Activated CD4-positive, alpha-beta T cell treated with anti-CD3 and anti-CD28 coated beads, Interleukin-2, amount 10 ng/mL, durations not matched to agents 24 days and 14 days (primary cell): ENCODE results near the gene THEM5. TPM values are rescaled to one million over a fixed set of nuclear protein-coding genes. Genes with fewer than 3 reads are reported as not detected.

Experiments used
- DNase-seq: peaks from one replicate; pipeline ENCODE4 v3.0.0; 2022
- H3K27ac Mint-ChIP-seq: one replicate; pipeline ENCODE4 v1.8.0; 2022; ENCODE audit warnings: mild to moderate bottlenecking, mixed read lengths
- H3K27me3 Mint-ChIP-seq: one replicate; pipeline ENCODE4 v1.8.0; 2022; ENCODE audit warnings: mixed read lengths
- H3K36me3 Mint-ChIP-seq: one replicate; pipeline ENCODE4 v1.8.0; 2022; ENCODE audit warnings: low read depth, mild to moderate bottlenecking, mixed read lengths
- H3K4me1 Mint-ChIP-seq: one replicate; pipeline ENCODE4 v1.8.0; 2021; ENCODE audit warnings: mixed read lengths
- H3K4me3 Mint-ChIP-seq: one replicate; pipeline ENCODE4 v1.8.0; 2022; ENCODE audit warnings: mild to moderate bottlenecking, moderate library complexity, mixed read lengths
- H3K9me3 Mint-ChIP-seq: one replicate; pipeline ENCODE4 v1.8.0; 2021; ENCODE audit warnings: mixed read lengths
- intact Hi-C: fragments of 100-400 bp; cut with micrococcal nuclease; formaldehyde crosslinking; loops from one replicate; pipeline ENCODE4 v1.15.1; 2023
- total RNA-seq: library from RNA; stranded (reverse); gene quantifications from 2 replicates; pipeline ENCODE4 v1.2.3, GENCODE V29; 2022

Gene THEM5
- total RNA-seq, 1 donor from 2014 or later: not detected

DNA sequence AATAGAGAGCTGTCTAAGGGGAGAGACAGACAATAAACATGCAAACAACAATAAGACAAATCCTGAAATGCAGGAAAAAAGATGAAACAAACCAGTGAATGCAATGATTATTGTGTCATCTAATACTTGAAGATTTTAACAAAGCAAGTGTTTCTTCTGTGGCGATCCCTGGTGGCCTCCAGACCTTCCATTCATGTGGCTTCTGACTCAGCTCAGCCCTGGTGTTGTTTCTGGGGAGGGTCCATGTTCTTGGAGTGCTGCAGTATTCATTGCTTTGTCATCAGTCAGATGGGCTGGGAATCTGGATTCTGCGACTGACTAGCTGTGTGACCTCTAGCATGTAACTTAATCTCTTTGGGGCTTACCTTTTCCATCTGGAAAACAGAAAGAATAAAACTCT lies 12.4 kb downstream of the THEM5 start:
- no peak overlapping the region for H3K4me3 Mint-ChIP-seq
- no peaks in the 10 kb centered on the region for H3K9me3 Mint-ChIP-seq
- no peak for DNase-seq
- no peak overlapping the region for H3K27ac Mint-ChIP-seq
- intact Hi-C loops: no loop called here
- peaks cover 35% of the 10 kb centered on the region for H3K36me3 Mint-ChIP-seq
- no peaks in the 10 kb centered on the region for H3K27me3 Mint-ChIP-seq
- peaks cover 47% of the 10 kb centered on the region for H3K4me1 Mint-ChIP-seq

DNA sequence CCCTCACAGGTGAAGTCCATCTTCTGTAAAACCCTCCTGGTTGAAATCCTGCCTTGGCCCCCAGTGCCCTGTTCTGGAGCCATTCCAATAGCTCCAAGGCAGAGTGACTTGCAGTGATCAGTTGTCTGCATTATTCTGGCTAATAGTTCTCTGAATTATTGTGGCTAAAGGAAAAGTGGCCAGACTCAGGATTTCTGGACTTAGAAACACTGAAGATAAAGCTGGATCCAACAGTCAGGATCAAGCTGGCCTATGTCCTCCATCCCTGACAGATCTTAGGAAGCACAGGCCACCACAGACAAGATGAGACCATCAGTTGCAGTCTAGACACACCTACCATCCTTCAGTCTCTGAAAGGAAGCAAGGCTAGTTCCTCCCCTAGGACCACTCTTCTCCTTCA lies 13.1 kb downstream of the THEM5 start:
- intact Hi-C loops: no loop called here
- Mint-ChIP-seq H3K36me3 (peaks cover 32% of the 10 kb centered on the region), H3K4me3 (peak overlapping the region; percentile 91), H3K4me1 (peaks cover 46% of the 10 kb centered on the region), H3K27me3 (no peaks in the 10 kb centered on the region), H3K9me3 (no peaks in the 10 kb centered on the region), H3K27ac (peak overlapping the region; percentile 89)
- no peak for DNase-seq

DNA sequence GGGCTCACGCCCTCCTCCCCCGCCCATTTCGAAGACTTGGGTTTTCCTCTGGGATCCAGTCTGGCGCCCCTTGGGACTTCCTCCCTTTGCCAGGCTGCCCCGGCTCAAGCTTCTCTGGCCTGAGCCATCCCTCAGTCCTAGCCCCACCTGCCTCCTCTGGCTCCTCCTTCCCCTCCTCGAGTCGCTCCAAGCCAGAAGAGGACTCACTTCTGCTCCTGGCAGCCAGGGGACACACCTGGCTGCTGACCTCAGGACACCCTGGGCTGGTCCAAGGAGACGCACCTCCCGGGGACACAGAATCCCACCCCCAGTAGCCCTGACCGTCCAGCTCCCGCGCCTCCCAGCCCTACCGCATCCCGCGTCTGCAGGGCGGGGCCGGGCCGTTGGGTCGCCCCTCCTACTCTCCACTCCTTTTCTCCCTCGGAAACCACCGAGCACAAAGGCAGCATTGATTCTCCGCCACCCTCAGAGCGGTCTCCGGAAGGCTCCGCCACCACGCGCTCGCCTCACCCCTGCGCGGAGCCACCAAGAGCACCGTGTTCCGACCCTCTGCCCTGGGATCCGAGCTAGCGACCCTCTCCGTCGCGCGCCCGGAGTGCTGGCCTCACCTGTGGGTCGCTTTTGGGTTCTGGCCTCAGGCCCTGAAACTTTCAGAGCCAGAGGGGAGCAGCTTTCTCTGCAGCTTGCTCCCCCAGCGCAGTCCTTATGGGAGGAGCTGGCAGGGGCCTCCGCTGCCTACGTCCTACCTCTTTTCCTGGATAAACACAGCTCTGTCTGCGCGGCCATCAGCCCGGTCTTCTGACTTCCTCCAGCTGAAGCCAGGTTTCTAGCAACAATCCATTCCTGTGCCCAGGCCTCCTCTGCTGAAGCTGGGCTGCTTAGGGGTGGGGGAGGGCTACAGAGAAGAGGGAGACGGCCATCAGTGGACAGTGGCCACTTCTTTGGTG lies 13.8 kb downstream of the THEM5 start, which contains the start of gene C2CD4D:
C2CD4D (minus strand) TSS at position 364 of the 947 bp plus-strand sequence. CDS start 831 bp downstream, outside the sequence.
- no peaks in the 10 kb centered on the region for H3K27me3 Mint-ChIP-seq
- H3K4me1 Mint-ChIP-seq: peaks cover 49% of the 10 kb centered on the region
- intact Hi-C loops: loop anchor here (1.0 to 5.0 kb wide), 4 partner anchors 49 to 397 kb away; partner anchors contain the start of genes MRPL9, SNX27 and TDRKH
- H3K36me3 Mint-ChIP-seq: peaks cover 28% of the 10 kb centered on the region
- H3K9me3 Mint-ChIP-seq: no peaks in the 10 kb centered on the region
- peak within 1 kb of the TSS; percentile 91 for H3K4me3 Mint-ChIP-seq
- DNase-seq: peak; percentile 93
- peak within 1 kb of the TSS; percentile 89 for H3K27ac Mint-ChIP-seq

DNA sequence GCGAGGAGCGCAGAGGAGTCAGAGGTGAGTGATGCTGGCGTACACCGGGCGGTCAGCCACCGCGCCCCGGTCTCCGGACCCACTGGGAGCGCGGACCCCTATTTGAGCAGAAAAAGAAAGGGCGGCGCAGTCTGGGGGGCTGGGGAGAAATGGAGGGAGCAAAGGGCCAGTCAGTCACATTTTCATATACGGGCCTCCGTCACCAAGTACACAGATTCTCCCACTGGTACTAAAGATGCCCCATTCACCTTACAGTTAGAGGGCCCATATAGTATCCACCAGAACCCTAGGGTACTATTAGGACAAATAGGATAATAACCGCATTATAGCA lies 14.5 kb downstream of the THEM5 start:
- Mint-ChIP-seq H3K27me3 (no peaks in the 10 kb centered on the region), H3K27ac (peak overlapping the region; percentile 89), H3K4me3 (peak overlapping the region; percentile 91), H3K4me1 (peaks cover 47% of the 10 kb centered on the region), H3K36me3 (peaks cover 23% of the 10 kb centered on the region), H3K9me3 (no peaks in the 10 kb centered on the region)
- intact Hi-C loops: loop anchor here (1.0 to 5.0 kb wide), 4 partner anchors 48 to 397 kb away; partner anchors contain the start of genes MRPL9, SNX27 and TDRKH
- DNase-seq: no peak

GRCh38 chr1:151838222-151839081 lies 15.1 kb downstream of the THEM5 start:
- no peaks in the 10 kb centered on the region for H3K27me3 Mint-ChIP-seq
- peak overlapping the region; percentile 89 for H3K27ac Mint-ChIP-seq
- H3K4me1 Mint-ChIP-seq: peaks cover 53% of the 10 kb centered on the region
- H3K9me3 Mint-ChIP-seq: no peaks in the 10 kb centered on the region
- H3K4me3 Mint-ChIP-seq: peak overlapping the region; percentile 91
- intact Hi-C loops: loop anchor here (1.0 to 5.0 kb wide), 4 partner anchors 48 to 396 kb away; partner anchors contain the start of genes MRPL9, SNX27 and TDRKH
- peaks cover 20% of the 10 kb centered on the region for H3K36me3 Mint-ChIP-seq
- DNase-seq: peak; percentile 83

GRCh38 chr1:151837884-151838221 lies 15.7 kb downstream of the THEM5 start:
- intact Hi-C loops: loop anchor here (2.0 to 5.0 kb wide), 6 partner anchors 15 to 396 kb away; partner anchors contain the start of genes SNX27, TDRKH and TUFT1
- no peaks in the 10 kb centered on the region for H3K9me3 Mint-ChIP-seq
- DNase-seq: no peak
- peaks cover 16% of the 10 kb centered on the region for H3K36me3 Mint-ChIP-seq
- no peaks in the 10 kb centered on the region for H3K27me3 Mint-ChIP-seq
- H3K4me1 Mint-ChIP-seq: peaks cover 57% of the 10 kb centered on the region
- peak overlapping the region; percentile 90 for H3K27ac Mint-ChIP-seq
- H3K4me3 Mint-ChIP-seq: peak overlapping the region; percentile 87

DNA sequence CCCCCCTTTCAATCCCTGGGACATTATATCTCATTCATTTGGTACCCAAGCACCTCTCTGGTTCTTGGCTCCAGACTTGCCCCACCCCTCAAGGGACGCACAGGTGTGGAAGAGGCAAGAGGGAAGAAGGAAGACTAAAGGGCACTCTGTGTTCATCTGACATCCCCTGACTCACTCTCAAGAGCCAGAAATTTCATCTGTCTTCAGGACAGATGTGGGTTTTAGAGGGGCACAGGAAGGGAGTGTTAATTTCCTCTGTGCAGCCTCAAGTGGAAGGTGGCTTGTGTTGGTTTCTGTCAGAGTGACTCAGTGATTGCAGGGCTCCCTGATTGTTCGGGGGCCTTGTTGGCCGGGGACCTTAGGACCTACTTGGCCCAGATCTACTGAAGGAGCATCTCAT lies 16.3 kb downstream of the THEM5 start:
- Mint-ChIP-seq H3K4me1 (peaks cover 61% of the 10 kb centered on the region), H3K36me3 (peaks cover 15% of the 10 kb centered on the region), H3K9me3 (no peaks in the 10 kb centered on the region), H3K27ac (peak overlapping the region; percentile 90), H3K27me3 (no peaks in the 10 kb centered on the region), H3K4me3 (peak overlapping the region; percentile 87)
- intact Hi-C loops: loop anchor here (2.0 to 5.0 kb wide), 5 partner anchors 14 to 395 kb away; partner anchors contain the start of genes SNX27 and TUFT1
- DNase-seq: peak; percentile 72

DNA sequence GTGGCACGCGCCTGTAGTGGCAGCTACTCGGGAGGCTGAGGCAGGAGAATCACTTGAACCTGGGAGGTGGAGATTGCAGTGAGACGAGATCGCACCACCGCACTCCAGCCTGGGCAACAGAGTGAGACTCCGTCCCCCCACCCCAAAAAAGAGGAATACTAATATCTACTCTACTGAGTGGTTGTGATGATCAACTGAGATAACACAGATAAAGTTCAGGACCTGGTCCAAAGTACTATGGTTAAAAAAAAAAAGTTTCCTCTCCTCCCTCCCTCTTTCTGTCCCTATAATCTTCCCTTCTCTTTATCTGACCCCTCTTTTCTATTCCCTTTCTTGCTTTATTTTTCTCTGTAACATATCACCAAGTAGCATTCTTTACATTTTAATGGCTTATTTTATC lies 17.9 kb downstream of the THEM5 start:
- Mint-ChIP-seq H3K4me1 (peaks cover 59% of the 10 kb centered on the region), H3K9me3 (no peaks in the 10 kb centered on the region), H3K36me3 (peaks cover 6% of the 10 kb centered on the region), H3K27me3 (no peaks in the 10 kb centered on the region), H3K27ac (no peak overlapping the region), H3K4me3 (no peak overlapping the region)
- intact Hi-C loops: loop anchor here (5.0 kb wide), 2 partner anchors 223 to 393 kb away; partner anchors contain the start of gene SNX27
- no peak for DNase-seq

DNA sequence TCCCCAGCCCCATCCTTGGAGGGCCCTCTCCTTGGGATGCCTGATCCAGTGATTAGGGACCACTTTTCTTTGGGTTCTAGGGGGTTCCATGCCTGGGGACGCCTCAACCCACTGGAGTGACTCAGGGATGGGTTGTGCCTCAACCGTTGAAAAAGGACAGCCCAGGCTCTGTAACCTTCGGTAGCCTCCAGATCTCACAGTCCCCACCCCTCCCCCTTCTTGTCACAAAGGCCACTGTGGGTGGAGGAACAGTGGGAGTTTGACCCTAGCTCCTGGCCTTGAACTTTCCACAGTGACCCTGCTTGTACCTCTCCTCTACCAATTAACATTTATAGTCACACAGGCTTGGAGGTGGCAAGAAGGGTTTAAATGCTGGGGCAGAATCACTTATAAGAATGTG lies 19.3 kb downstream of the THEM5 start:
- H3K27ac Mint-ChIP-seq: no peak overlapping the region
- peaks cover 62% of the 10 kb centered on the region for H3K4me1 Mint-ChIP-seq
- H3K4me3 Mint-ChIP-seq: no peak overlapping the region
- DNase-seq: no peak
- H3K36me3 Mint-ChIP-seq: peaks cover 2% of the 10 kb centered on the region
- intact Hi-C loops: no loop called here
- H3K27me3 Mint-ChIP-seq: no peaks in the 10 kb centered on the region
- no peaks in the 10 kb centered on the region for H3K9me3 Mint-ChIP-seq

- intact Hi-C loops: no loop called here
- H3K27ac Mint-ChIP-seq: peak overlapping the region; percentile 38
- peaks cover 66% of the 10 kb centered on the region for H3K4me1 Mint-ChIP-seq
- no peaks in the 10 kb centered on the region for H3K27me3 Mint-ChIP-seq
- H3K9me3 Mint-ChIP-seq: no peaks in the 10 kb centered on the region
- no peak overlapping the region for H3K4me3 Mint-ChIP-seq
- no peak for DNase-seq
- H3K36me3 Mint-ChIP-seq: peaks cover 2% of the 10 kb centered on the region
These were observed 20.2 kb downstream of the THEM5 start for GRCh38 chr1:151833172-151833900.

DNA sequence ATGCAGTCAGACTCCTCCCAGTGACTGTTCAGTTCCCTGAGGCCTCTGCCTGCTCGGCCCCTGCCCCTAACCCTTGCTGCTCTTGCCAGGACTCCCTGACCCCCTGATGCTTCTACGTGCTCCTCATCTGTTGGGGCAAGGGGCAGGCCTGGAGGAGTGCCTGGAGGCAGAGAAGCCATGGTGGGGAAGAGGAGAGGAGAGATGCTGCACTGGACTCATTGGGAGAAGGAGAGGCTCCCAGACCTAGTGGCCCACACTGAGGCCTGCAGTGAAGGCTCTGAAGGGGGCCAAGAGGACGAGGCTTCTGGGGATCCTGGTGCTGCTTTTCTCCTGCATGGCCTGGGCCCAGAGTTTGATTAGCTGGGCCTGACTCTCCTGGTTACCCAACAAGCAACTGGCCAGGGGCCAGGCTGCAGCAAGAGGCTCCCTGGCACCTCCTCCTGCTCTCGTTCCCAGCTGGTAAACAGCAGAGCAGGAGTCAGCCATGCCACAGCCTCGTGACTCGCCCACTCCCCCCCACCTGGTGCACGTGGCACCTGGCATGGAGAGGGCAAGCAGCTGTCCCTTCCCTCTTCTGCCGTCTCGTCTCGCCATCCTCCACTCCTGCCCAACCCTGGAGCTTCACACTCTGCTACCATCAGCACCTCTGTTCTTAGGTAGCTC lies 21.1 kb downstream of the THEM5 start:
- no peak overlapping the region for H3K4me3 Mint-ChIP-seq
- DNase-seq: no peak
- no peaks in the 10 kb centered on the region for H3K27me3 Mint-ChIP-seq
- intact Hi-C loops: no loop called here
- H3K4me1 Mint-ChIP-seq: peaks cover 70% of the 10 kb centered on the region
- no peaks in the 10 kb centered on the region for H3K36me3 Mint-ChIP-seq
- peak overlapping the region; percentile 56 for H3K27ac Mint-ChIP-seq
- no peaks in the 10 kb centered on the region for H3K9me3 Mint-ChIP-seq

DNA sequence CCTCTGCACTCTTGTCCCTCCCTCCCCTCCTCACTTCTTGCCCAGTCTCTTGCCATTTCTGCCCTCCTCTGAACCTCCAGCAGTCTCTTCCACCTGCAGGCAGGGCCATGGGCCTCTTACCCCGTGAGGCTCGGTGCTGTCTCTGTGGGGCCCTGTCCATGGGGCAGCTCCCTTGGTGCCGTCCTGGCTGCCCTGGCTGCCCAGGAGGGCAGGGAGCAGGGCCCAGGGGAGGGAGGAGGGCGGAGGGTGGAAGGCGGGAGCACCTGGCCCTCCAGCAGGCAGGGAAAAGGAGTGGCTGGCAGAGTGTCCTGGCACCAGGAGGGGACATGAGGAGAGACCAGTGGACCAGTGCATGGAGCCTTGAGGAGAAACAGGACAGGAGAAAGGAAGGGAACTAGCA lies 21.9 kb downstream of the THEM5 start, which contains the start of gene RORC:
RORC (minus strand) TSS at position 198 of the 400 bp plus-strand sequence; CDS start at position 160, 38 bp downstream.
- intact Hi-C loops: no loop called here
- peak within 1 kb of the TSS; percentile 33 for H3K4me3 Mint-ChIP-seq
- peaks cover 62% of the 10 kb centered on the region for H3K4me1 Mint-ChIP-seq
- no peaks in the 10 kb centered on the region for H3K9me3 Mint-ChIP-seq
- peak within 1 kb of the TSS; percentile 72 for H3K27ac Mint-ChIP-seq
- no peaks in the 10 kb centered on the region for H3K27me3 Mint-ChIP-seq
- DNase-seq: peak; percentile 54
- H3K36me3 Mint-ChIP-seq: no peaks in the 10 kb centered on the region

- peak overlapping the region; percentile 72 for H3K27ac Mint-ChIP-seq
- H3K9me3 Mint-ChIP-seq: no peaks in the 10 kb centered on the region
- H3K4me3 Mint-ChIP-seq: peak overlapping the region; percentile 33
- intact Hi-C loops: no loop called here
- H3K27me3 Mint-ChIP-seq: no peaks in the 10 kb centered on the region
- peaks cover 61% of the 10 kb centered on the region for H3K4me1 Mint-ChIP-seq
- no peaks in the 10 kb centered on the region for H3K36me3 Mint-ChIP-seq
- DNase-seq: no peak
These were observed 22.3 kb downstream of the THEM5 start for GRCh38 chr1:151831256-151831591.
